HG02884 (cell line): ENCODE results near the gene RALY.

Source experiments
- ATAC-seq: cut with Tn5 transposase; IDR thresholded peaks from one replicate; pipeline ENCODE4 v1.9.1; 2021; ENCODE audit warnings: mild to moderate bottlenecking, moderate library complexity; ENCODE audit not compliant: unreplicated experiment

The RALY gene

GRCh38 chr20:33985830-33986229, 7.9 kb upstream of the RALY start:
- ATAC-seq: no peak

- no peak for ATAC-seq
These were observed 7.0 kb upstream of the RALY start for GRCh38 chr20:33986560-33987216.

DNA sequence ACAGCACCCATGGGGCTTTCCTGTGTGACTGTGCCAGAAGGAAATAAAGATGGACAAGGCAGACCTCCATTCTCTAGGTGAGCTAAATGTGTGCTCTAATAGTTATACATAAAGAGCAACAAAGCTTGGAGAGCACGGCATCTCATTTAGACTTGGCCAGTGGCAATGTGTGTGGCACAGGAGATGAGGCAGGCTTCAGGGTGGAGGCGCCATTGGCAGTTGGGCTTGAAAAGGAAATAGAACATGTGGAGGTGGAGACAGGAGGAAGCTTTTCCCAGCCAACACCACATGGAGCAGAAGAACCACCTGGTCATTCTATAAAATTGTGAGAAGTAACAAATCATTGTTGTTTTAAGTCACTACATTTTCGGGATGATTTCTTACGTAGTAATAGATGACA, 3.6 kb upstream of the RALY start:
- ATAC-seq: no peak

- no peak for ATAC-seq
These were observed 2.2 kb upstream of the RALY start for GRCh38 chr20:33991502-33991901.

- no peak for ATAC-seq
These were observed 1.4 kb upstream of the RALY start for GRCh38 chr20:33992145-33992922.

DNA sequence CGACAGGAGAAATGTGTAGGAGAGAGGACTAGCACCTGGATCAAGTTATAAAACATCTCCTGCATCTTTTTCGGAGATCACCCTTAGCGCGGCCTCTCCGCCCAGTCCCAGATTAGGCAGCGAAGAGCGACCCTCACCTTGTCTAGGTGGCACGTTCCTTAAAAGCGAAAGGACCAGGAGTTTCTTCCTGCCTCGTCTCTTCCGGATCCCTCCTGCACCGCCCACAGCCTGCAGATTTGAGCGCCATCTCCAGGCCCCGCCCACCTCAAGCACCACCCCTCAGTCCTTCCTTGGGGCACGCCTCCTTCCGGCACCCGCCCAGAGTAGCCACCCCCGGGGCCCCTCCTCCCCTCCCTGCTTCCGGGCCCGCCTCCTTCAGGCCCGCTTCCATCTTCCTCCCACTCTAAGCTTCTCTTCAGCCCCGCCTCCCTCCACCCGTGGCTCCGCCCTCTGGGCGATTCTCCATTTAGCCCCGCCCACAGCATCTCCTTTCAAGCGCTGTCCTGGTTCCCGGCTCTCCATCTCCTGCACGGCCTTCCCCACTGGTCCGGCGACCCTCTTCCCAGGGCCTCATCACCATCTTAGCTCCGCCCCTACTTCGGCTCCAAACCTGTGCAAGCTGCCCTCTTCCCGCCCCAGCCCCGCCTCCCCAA, 662 bp upstream of the RALY start:
- peak; percentile 60 for ATAC-seq

- peak; percentile 35 for ATAC-seq
These were observed 657 bp downstream of the RALY start for GRCh38 chr20:33994222-33994913.

GRCh38 chr20:33995053-33995831, 1.5 kb downstream of the RALY start:
- ATAC-seq: no peak

DNA sequence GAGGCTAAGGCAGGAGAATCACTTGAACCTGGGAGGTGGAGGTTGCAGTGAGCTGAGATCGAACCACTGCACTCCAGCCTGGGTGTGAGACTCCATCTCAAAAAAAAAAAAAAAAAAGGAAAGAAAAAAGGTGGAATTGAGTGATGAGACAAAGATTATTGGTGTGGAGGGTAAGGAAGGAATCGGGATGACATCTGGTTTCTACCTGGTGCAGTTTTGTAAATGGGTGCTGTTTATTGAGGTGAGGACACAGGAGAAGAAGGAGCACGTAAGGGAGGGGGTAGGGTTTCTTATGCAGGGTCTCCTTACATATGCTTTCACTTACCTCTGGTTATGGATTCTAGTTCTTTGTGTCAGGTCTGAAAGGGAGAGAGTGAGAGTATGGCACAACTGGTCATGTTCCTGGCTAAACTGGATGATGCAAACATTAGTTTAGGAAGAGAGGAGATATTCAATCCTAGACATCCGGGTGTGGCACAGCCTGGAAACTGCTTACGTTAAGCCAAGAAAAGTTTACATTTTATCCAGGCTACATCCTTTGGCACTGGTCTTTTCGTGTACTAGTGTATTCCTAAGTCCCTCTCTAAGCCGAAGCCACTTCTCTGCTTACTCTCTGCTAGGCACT, 5.4 kb downstream of the RALY start:
- no peak for ATAC-seq

GRCh38 chr20:34001378-34001777, 7.7 kb downstream of the RALY start:
- ATAC-seq: no peak

DNA sequence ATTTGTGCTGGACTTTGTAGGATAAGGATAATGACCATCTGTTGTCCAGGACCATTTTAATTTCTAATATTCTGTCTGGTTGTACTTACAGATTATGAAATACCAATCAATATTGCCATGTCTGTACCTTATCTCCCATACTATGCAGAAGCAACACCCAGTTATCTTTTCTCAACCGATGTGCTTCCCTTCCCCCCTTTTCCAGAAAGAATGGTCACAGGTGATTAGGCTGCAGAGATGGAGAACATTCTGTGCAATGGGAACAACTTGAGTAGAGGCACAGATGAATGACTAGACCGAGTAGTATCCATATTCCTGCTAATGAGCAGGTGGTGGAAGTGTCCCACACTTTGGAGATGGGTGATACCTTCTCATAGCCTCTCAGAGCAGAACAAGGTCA, 10.5 kb downstream of the RALY start:
- no peak for ATAC-seq

GRCh38 chr20:34004790-34005457, 11.2 kb downstream of the RALY start:
- ATAC-seq: no peak

GRCh38 chr20:34006619-34007018, 12.9 kb downstream of the RALY start:
- ATAC-seq: no peak

GRCh38 chr20:34008477-34008876, 14.8 kb downstream of the RALY start:
- ATAC-seq: no peak

DNA sequence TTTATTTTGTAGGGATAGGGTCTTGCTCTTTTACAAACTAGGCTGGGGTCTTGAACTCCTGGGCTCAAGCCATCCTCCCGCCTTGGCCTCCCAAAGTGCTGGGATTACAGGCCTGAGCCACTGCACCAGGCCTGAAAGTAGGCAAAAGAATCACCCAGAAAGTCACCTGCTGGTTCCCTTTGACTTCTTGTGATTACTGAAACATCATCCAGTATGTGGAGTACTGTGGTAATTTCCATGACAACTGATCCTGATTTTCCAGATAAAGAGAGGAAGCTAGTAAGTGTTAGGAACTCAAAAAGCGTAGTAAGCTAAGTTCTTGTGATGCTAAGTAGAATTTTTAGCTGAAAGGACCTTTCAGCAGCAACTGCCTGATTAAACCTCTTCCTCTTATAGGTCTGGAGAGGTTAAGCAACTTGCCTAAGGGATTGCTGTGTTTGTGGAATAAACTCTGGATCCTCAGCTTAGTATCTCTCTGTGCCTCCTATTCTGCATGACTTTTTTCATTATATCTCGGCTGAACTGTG, 16.8 kb downstream of the RALY start:
- ATAC-seq: no peak

DNA sequence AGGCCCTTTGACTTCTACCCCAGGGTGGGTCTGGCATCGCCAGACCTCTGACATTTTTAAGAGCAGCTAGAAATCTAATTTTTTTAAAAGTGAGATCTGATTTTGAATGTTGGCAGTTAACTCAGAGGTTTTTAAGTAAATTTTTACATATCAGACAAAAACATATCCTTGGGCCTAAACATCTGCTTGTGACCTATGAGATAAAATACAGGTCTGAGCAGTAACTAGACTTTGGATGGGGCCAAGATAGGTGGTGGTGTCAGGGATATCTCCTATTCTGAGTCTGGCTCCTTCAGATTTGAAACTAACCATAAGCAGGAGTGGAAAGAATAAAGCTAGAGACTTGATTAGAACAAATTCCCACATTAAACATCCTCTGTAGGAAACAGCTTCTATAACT, 17.6 kb downstream of the RALY start:
- no peak for ATAC-seq

DNA sequence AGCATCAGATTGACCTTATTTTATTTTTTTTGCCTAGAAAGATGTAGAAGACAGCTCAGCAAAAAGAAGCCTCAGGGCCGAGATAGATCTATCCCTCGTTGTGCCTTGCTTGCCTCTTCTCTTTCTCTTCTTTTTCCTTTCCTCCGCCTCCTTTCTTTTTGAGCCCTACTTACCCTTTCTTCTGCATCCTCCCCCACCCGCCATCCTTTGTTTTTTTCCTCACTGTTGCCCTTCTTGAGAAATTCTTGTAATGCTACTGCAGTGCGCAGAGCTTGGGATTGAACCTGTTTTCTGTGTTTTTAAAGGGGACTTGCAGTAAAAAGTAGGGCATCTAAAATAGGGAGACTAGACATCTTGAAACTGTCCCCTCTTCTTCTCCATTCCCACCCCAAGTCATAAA, 18.6 kb downstream of the RALY start:
- no peak for ATAC-seq

DNA sequence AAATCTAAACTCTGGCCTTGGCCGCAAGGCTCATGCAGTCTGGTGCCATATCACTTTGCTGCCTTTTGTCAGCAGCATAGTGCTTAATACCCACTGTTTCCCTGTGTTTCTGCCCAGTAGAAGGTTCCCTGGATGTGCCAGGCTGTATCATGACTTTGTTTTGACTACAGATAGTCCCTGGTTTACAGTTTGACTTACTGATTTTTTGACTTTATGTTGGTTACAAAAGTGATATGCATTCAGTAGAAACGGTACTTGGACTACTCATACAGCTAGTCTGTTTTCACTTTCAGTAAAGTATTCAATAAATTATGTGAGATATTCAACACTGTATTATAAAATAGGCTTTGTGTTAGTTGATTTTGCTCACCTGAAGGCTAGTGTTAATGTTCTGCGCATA, 19.0 kb downstream of the RALY start:
- ATAC-seq: no peak

- ATAC-seq: no peak
These were observed 19.8 kb downstream of the RALY start for GRCh38 chr20:34013554-34013953.

GRCh38 chr20:34014878-34015277, 21.2 kb downstream of the RALY start:
- no peak for ATAC-seq
